Measurements from ENCODE around the gene KPNB1.

DNA sequence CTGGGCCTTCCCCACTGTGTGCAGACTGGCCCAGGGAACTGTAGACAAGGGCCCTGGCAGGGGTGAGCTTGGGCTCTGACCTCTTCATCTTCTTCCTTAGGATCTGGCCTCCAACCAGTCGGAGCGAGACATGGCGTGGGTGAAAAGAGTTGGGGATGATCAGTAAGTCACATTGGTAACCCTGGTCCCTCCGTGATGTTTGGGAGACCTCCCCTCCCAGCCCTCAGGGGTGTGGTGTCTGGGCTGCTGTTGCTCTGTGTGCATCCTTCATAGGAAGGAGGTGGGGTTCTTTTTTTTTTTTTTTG lies 49.8 kb downstream of the KPNB1 start:
- TF ChIP-seq, protein P1, sequence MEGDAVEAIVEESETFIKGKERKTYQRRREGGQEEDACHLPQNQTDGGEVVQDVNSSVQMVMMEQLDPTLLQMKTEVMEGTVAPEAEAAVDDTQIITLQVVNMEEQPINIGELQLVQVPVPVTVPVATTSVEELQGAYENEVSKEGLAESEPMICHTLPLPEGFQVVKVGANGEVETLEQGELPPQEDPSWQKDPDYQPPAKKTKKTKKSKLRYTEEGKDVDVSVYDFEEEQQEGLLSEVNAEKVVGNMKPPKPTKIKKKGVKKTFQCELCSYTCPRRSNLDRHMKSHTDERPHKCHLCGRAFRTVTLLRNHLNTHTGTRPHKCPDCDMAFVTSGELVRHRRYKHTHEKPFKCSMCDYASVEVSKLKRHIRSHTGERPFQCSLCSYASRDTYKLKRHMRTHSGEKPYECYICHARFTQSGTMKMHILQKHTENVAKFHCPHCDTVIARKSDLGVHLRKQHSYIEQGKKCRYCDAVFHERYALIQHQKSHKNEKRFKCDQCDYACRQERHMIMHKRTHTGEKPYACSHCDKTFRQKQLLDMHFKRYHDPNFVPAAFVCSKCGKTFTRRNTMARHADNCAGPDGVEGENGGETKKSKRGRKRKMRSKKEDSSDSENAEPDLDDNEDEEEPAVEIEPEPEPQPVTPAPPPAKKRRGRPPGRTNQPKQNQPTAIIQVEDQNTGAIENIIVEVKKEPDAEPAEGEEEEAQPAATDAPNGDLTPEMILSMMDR (conservative IDR thresholded peaks at IDR 0.05; ENCODE audit: low read depth in 2 of 2): no peak
- TF ChIP-seq, protein P2, sequence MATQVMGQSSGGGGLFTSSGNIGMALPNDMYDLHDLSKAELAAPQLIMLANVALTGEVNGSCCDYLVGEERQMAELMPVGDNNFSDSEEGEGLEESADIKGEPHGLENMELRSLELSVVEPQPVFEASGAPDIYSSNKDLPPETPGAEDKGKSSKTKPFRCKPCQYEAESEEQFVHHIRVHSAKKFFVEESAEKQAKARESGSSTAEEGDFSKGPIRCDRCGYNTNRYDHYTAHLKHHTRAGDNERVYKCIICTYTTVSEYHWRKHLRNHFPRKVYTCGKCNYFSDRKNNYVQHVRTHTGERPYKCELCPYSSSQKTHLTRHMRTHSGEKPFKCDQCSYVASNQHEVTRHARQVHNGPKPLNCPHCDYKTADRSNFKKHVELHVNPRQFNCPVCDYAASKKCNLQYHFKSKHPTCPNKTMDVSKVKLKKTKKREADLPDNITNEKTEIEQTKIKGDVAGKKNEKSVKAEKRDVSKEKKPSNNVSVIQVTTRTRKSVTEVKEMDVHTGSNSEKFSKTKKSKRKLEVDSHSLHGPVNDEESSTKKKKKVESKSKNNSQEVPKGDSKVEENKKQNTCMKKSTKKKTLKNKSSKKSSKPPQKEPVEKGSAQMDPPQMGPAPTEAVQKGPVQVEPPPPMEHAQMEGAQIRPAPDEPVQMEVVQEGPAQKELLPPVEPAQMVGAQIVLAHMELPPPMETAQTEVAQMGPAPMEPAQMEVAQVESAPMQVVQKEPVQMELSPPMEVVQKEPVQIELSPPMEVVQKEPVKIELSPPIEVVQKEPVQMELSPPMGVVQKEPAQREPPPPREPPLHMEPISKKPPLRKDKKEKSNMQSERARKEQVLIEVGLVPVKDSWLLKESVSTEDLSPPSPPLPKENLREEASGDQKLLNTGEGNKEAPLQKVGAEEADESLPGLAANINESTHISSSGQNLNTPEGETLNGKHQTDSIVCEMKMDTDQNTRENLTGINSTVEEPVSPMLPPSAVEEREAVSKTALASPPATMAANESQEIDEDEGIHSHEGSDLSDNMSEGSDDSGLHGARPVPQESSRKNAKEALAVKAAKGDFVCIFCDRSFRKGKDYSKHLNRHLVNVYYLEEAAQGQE (IDR thresholded peaks at IDR 0.05; ENCODE audit: unreplicated experiment): no peak
- TF ChIP-seq EZH2 (IDR thresholded peaks at IDR 0.05; ENCODE audit: low read depth, unreplicated experiment) (no peak), POLR2AphosphoS5 (IDR thresholded peaks at IDR 0.05; ENCODE audit: low read depth) (no peak), STAT1 (IDR thresholded peaks at IDR 0.05; ENCODE audit: unreplicated experiment) (no peak), EZH2phosphoT487 (IDR thresholded peaks at IDR 0.05; ENCODE audit: unreplicated experiment) (no peak), CREB1 (CRISPR knock-in tag; IDR thresholded peaks at IDR 0.05; ENCODE audit: low read depth) (no peak), ZNF331 (CRISPR knock-in tag; IDR thresholded peaks at IDR 0.05; ENCODE audit: low read depth) (no peak), JUNB (IDR thresholded peaks at IDR 0.05; ENCODE audit: unreplicated experiment) (no peak)
- TF ChIP-seq, protein P3, sequence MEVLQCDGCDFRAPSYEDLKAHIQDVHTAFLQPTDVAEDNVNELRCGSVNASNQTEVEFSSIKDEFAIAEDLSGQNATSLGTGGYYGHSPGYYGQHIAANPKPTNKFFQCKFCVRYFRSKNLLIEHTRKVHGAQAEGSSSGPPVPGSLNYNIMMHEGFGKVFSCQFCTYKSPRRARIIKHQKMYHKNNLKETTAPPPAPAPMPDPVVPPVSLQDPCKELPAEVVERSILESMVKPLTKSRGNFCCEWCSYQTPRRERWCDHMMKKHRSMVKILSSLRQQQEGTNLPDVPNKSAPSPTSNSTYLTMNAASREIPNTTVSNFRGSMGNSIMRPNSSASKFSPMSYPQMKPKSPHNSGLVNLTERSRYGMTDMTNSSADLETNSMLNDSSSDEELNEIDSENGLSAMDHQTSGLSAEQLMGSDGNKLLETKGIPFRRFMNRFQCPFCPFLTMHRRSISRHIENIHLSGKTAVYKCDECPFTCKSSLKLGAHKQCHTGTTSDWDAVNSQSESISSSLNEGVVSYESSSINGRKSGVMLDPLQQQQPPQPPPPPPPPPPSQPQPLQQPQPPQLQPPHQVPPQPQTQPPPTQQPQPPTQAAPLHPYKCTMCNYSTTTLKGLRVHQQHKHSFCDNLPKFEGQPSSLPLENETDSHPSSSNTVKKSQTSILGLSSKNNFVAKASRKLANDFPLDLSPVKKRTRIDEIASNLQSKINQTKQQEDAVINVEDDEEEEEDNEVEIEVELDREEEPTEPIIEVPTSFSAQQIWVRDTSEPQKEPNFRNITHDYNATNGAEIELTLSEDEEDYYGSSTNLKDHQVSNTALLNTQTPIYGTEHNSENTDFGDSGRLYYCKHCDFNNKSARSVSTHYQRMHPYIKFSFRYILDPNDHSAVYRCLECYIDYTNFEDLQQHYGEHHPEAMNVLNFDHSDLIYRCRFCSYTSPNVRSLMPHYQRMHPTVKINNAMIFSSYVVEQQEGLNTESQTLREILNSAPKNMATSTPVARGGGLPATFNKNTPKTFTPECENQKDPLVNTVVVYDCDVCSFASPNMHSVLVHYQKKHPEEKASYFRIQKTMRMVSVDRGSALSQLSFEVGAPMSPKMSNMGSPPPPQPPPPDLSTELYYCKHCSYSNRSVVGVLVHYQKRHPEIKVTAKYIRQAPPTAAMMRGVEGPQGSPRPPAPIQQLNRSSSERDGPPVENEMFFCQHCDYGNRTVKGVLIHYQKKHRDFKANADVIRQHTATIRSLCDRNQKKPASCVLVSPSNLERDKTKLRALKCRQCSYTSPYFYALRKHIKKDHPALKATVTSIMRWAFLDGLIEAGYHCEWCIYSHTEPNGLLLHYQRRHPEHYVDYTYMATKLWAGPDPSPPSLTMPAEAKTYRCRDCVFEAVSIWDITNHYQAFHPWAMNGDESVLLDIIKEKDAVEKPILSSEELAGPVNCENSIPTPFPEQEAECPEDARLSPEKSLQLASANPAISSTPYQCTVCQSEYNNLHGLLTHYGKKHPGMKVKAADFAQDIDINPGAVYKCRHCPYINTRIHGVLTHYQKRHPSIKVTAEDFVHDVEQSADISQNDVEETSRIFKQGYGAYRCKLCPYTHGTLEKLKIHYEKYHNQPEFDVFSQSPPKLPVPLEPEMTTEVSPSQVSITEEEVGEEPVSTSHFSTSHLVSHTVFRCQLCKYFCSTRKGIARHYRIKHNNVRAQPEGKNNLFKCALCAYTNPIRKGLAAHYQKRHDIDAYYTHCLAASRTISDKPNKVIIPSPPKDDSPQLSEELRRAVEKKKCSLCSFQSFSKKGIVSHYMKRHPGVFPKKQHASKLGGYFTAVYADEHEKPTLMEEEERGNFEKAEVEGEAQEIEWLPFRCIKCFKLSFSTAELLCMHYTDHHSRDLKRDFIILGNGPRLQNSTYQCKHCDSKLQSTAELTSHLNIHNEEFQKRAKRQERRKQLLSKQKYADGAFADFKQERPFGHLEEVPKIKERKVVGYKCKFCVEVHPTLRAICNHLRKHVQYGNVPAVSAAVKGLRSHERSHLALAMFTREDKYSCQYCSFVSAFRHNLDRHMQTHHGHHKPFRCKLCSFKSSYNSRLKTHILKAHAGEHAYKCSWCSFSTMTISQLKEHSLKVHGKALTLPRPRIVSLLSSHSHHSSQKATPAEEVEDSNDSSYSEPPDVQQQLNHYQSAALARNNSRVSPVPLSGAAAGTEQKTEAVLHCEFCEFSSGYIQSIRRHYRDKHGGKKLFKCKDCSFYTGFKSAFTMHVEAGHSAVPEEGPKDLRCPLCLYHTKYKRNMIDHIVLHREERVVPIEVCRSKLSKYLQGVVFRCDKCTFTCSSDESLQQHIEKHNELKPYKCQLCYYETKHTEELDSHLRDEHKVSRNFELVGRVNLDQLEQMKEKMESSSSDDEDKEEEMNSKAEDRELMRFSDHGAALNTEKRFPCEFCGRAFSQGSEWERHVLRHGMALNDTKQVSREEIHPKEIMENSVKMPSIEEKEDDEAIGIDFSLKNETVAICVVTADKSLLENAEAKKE (CRISPR knock-in tag; IDR thresholded peaks at IDR 0.05): no peak
- TF ChIP-seq, protein P4, sequence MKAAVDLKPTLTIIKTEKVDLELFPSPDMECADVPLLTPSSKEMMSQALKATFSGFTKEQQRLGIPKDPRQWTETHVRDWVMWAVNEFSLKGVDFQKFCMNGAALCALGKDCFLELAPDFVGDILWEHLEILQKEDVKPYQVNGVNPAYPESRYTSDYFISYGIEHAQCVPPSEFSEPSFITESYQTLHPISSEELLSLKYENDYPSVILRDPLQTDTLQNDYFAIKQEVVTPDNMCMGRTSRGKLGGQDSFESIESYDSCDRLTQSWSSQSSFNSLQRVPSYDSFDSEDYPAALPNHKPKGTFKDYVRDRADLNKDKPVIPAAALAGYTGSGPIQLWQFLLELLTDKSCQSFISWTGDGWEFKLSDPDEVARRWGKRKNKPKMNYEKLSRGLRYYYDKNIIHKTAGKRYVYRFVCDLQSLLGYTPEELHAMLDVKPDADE (IDR thresholded peaks at IDR 0.05): no peak
